Muscle layer of duodenum (tissue), 2 donors: ENCODE measurements around the gene GADD45GIP1.
"Not testable (repeated sequence)": the region's sequence is repeated elsewhere in the genome, so short reads cannot be mapped to it uniquely, and the experiment has no call there.

Experiments
- H3K27ac ChIP-seq: one replicate; pipeline ENCODE4 v1.7.0; 2013; ENCODE audit warnings: mild to moderate bottlenecking, low read length
- H3K27me3 ChIP-seq: one replicate; pipeline ENCODE4 v1.7.0; 2013; ENCODE audit warnings: low read depth, mild to moderate bottlenecking, control low read depth, low read length
- H3K36me3 ChIP-seq, 2 donors: one replicate each; pipeline ENCODE4 v1.7.0; 2013; ENCODE audit warnings: low read length in 2 of 2, control low read depth in 1 of 2, mild to moderate bottlenecking in 1 of 2; ENCODE audit not compliant: insufficient read depth in 2 of 2, control insufficient read depth in 1 of 2
- H3K4me1 ChIP-seq, 2 donors: one replicate each; pipeline ENCODE4 v1.7.0; 2013; ENCODE audit warnings: low read length in 2 of 2, mild to moderate bottlenecking in 2 of 2, control low read depth in 1 of 2, moderate library complexity in 1 of 2; ENCODE audit not compliant: insufficient read depth in 2 of 2, control insufficient read depth in 1 of 2
- H3K4me3 ChIP-seq, 2 donors: one replicate each; pipeline ENCODE4 v1.7.0; 2013; ENCODE audit warnings: low read length in 2 of 2, low read depth in 1 of 2, mild to moderate bottlenecking in 1 of 2
- H3K9me3 ChIP-seq, 2 donors: one replicate each; pipeline ENCODE4 v1.7.0; 2013; ENCODE audit warnings: low read length in 2 of 2, control low read depth in 1 of 2, mild to moderate bottlenecking in 1 of 2; ENCODE audit not compliant: control insufficient read depth in 1 of 2
- donor health status: healthy.

Gene GADD45GIP1

DNA sequence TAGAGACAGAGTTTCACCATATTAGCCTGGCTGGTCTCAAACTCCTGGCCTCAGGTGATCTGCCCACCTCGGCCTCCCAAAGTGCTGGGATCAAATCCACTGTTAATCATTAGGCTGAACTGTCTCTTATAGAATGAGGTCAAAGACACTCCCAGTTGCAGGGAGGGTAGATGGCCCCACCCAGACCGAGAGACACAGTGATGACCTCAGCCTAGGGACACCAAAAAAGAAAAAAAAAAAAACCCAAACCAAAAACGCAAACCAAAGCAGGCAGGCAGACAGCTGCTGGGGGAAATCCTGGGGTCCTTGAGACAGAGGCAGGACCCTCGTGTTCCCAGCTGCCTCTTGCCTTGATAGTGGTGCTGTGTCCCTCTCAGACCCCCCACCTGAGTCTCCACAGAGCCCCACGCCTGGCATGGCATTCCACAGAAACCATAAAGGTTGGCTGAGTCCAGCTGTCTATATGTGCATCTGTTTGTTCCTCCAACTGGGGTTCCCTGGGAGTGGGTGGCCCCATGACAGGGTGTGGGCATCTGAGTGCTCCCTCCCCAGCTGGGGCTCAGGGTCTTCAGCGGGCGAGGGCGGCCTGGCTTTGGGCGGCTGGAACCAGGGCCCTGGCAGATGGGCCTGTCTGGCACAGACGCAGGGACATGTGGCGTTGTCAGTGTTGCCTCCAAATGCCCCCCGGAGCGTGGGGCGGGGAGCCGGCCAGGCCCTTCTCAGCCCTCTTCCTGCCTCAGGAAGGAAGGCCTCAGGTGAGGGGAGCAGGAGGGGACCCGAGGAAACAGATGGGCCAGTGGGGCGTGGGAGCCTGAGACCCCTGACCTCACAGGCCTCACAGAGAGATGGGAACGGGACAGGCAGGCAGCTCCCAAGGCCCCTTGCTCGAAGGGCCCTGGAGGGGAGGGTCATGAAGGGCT, 17.5 kb upstream of the GADD45GIP1 start:
- H3K27me3 ChIP-seq = no peaks in the 10 kb centered on the region
- no peak overlapping the region for H3K27ac ChIP-seq
- no peaks in the 10 kb centered on the region for H3K4me1 ChIP-seq
- no peaks in the 10 kb centered on the region for H3K9me3 ChIP-seq
- H3K36me3 ChIP-seq = no peaks in the 10 kb centered on the region
- H3K4me3 ChIP-seq = no peak overlapping the region

DNA sequence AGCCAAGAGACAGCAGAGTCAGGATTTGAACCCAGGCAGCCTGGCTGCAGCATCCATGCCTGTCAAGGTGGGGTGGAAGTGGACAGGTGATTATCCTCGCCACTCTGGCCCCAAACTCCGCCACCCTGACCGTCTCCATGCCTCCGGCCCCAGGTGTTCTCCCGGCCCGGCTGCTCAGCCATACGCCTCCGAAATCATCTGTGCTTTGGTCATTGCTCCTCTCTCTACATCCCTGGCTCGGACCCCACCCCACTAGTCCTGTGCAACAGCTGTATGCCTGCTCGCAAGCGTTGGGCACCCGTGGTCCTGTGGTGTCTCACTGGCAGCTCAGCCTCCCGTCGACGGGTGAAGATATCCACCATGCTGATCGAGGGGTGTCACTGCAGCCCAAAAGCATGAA, 16.2 kb upstream of the GADD45GIP1 start:
- no peaks in the 10 kb centered on the region for H3K4me1 ChIP-seq
- H3K27ac ChIP-seq = no peak overlapping the region
- H3K27me3 ChIP-seq = no peaks in the 10 kb centered on the region
- no peak overlapping the region for H3K4me3 ChIP-seq
- H3K9me3 ChIP-seq = no peaks in the 10 kb centered on the region
- H3K36me3 ChIP-seq = no peaks in the 10 kb centered on the region

DNA sequence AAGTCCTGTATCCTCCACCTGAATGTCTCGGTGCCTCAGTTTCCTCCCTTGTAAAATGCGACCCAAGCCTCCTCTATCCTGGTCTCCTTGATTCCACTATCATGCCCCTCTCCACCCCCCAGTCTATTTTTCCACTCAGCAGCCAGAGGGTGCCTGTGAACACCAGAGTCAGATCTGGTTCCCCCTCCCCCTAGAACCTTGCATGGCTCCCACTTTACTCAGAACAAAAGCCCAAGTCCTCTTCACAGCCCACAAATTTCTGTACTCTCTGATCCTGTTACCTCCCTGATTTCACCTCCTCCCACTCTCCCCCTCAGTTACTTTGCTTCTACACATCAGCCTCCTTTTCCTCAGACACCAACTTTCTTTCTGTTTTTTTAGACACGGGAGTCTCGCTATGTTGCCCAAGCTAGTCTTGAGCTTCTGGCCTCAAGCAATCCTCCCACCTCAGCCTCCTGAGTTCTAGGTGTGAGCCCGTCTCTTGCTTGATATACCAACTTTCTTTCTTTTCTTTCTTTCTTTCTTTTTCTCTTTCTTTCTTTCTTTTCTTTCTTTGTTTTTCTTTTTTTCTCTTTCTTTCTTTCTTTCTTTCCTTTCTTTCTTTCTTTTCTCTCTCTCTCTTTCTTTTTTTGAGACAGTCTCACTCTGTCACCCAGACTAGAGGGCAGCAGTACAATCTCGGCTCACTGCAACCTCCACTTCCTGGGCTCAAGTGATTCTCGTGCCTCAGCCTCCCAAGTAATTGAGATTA, 13.2 kb upstream of the GADD45GIP1 start:
- Histone ChIP-seq H3K4me3 (no peak overlapping the region), H3K27ac (no peak overlapping the region), H3K36me3 (no peaks in the 10 kb centered on the region), H3K9me3 (no peaks in the 10 kb centered on the region), H3K4me1 (peaks cover 0 to 4% of the 10 kb centered on the region in 2 donors), H3K27me3 (no peaks in the 10 kb centered on the region)

DNA sequence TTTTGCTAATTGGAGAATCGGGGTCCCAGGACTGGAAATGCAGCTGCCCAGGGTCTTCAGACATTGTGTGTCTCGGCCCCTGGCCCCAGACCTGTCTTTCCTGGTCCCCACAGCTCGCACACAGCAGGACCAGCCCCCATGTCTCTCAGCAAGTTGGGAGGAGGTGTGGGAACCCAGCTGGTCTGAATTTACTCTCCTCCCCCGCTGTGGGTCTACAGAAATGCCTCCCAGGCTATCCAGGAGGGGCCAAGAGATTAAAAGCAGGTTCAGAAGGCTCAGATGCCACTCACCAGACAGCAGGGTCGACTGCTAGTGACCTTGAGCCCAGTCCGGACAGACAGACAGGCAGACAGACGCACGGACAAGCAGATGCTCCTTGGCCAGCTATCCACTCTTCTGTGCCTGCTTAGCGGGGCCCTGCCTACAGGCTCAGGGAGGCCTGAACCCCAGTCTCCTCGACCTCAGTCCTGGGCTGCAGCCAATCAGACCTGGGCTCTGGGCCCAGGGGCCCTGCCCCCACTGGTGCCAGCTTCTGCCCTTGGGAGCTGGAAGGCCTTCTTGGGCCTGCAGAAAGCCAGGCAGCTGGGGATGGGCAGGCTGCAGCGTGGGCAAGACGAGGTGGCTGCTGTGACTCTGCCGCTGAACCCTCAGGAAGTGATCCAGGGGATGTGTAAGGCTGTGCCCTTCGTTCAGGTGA, 12.4 kb upstream of the GADD45GIP1 start, which contains the start of gene DAND5:
TSS of gene DAND5 (plus strand) at position 285 of the 697 bp plus-strand sequence. CDS start at position 370, 85 bp downstream.
- no peak within 1 kb of the TSS for H3K27ac ChIP-seq

DNA sequence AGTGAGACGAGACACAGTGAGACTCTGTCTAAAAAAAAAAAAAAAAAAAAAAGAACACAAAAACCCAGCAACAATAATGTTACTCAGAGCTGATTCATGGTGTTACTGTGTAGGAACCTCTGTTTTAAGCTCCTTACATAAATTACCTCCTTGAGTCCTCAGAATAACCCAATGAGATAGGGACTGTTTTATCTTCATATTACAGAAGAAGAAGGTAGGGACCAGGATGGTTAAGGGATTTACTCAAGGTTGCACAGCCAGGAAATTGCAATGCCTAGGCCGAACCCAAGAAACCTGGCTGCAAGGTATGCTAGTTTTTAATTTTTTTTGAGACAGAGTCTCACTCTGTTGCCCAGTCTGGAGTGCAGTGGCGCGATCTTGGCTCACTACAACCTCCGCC, 10.9 kb upstream of the GADD45GIP1 start:
- H3K4me1 ChIP-seq = peaks cover 0 to 4% of the 10 kb centered on the region in 2 donors
- H3K4me3 ChIP-seq = no peak overlapping the region
- no peaks in the 10 kb centered on the region for H3K27me3 ChIP-seq
- no peaks in the 10 kb centered on the region for H3K9me3 ChIP-seq
- H3K27ac ChIP-seq = no peak overlapping the region
- no peaks in the 10 kb centered on the region for H3K36me3 ChIP-seq

More for the DNA sequence above, 12.4 kb upstream of the GADD45GIP1 start, which contains the start of gene DAND5:
- Histone ChIP-seq H3K9me3 (no peaks in the 10 kb centered on the region), H3K27me3 (no peaks in the 10 kb centered on the region), H3K4me3 (no peak within 1 kb of the TSS), H3K36me3 (no peaks in the 10 kb centered on the region), H3K4me1 (peaks cover 0 to 4% of the 10 kb centered on the region in 2 donors)

DNA sequence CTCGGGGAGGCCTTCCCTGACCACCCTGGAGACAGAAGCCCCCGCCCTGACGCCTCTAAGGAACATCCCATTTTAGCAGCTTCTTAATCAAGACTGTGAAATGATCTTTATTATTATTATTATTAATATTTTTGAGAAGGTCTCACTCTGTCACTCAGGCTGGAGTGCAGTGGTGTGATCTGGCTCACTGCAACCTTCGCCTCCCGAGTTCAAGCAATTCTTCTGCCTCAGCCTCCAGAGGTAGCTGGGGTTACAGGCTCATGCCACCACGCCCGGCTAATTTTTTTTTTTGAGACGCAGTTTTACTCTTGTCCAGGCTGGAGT, 8.8 kb upstream of the GADD45GIP1 start:
- Histone ChIP-seq H3K4me1 (peaks cover 0 to 4% of the 10 kb centered on the region in 2 donors), H3K36me3 (no peaks in the 10 kb centered on the region), H3K27me3 (no peaks in the 10 kb centered on the region), H3K9me3 (no peaks in the 10 kb centered on the region), H3K4me3 (no peak overlapping the region), H3K27ac (no peak overlapping the region)

DNA sequence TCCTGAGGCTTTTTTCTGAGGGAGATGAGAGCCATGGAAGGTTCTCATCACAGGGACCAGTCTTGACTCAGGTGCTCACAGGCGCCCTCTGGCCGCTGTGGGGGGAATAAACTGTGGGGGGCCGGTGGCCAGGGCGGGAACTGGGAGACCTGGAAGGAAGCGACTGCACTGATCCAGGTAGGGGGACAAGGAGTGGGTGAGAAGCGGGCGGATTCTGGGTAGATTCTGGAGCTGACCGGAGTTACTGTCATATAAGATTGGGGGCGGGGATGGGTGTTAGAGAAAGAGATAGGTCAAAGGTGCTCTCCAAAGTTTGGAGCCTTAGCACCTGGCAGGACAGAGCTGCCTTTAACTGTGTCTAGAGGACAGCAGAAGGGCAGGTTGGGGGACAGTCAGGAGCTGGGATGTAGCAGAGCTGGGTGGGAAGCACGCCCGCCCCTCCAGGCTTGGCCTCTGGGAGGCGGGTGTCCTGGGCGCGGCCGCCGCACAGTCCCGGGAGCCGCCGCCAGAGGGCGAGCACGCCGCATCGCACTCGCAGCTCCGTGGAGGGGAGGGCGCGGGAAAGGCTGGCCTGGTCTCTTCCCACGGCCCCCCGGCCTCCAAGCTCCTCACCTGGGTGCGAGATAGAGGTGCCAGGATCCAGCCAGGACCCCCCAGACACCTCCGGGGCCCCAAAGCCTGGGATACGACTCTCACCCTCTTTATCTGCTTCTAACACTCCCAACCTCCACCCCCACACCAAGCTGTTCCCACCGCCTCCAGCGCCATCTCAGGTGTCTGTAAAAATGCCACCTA, 8.2 kb upstream of the GADD45GIP1 start:
- H3K9me3 ChIP-seq = no peaks in the 10 kb centered on the region
- H3K4me1 ChIP-seq = peaks cover 0 to 4% of the 10 kb centered on the region in 2 donors
- no peaks in the 10 kb centered on the region for H3K36me3 ChIP-seq
- peak overlapping the region; percentile 72 to 73 for H3K4me3 ChIP-seq
- no peaks in the 10 kb centered on the region for H3K27me3 ChIP-seq
- H3K27ac ChIP-seq = no peak overlapping the region

DNA sequence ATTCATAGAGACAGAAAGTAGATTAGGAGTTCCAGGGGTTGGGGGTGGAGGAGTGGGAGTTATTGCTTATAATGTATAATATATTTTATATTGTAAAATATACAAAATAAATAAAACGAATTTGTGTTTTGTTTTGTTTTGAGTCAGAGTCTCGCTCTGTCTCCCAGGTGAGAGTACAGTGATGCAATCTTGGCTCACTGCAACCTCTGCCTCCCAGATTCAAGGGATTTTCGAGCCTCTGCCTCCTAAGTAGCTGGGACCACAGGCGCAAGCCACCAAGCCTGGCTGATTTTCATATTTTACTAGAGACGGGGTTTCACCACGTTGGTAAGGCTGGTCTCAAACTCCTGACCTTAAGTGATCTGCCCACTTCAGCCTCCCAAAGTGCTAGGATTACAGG, 2.5 kb upstream of the GADD45GIP1 start:
- H3K36me3 ChIP-seq = peaks cover 3% of the 10 kb centered on the region in 2 donors
- no peak overlapping the region for H3K4me3 ChIP-seq
- H3K4me1 ChIP-seq = peaks cover 0 to 13% of the 10 kb centered on the region in 2 donors
- no peaks in the 10 kb centered on the region for H3K9me3 ChIP-seq
- H3K27me3 ChIP-seq = no peaks in the 10 kb centered on the region
- H3K27ac ChIP-seq = no peak overlapping the region

DNA sequence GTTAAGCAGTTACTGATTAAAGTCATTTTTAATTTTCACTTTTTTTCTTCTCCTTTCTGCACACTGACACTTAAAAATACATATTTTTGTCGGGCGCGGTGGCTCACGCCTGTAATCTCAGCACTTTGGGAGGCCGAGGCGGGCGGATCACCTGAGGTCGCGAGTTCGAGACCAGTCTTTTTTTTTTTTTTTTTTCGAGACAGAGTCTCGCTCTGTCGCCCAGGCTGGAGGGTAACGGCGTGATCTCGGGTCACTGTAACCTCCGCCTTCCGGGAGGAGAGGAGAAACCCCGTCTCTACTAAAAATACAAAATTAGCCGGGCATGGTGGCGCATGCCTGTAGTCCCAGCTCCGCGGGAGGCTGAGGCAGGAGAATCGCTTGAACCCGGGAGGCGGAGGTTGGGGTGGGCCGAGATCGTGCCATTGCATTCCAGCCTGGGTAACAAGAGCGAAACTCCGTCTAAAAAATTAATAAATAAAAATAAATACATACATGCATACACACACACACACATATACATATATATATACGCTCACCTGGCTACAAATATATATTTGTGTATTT, 448 bp upstream of the GADD45GIP1 start:
- H3K27me3 ChIP-seq, H3K9me3 ChIP-seq: not testable (repeated sequence)
- H3K27ac ChIP-seq = peak overlapping the region; percentile 51
- H3K4me3 ChIP-seq = peak overlapping the region; percentile 74 to 94
- H3K36me3 ChIP-seq = peaks cover 9 to 18% of the 10 kb centered on the region in 2 donors
- H3K4me1 ChIP-seq = peaks cover 0 to 28% of the 10 kb centered on the region in 2 donors

DNA sequence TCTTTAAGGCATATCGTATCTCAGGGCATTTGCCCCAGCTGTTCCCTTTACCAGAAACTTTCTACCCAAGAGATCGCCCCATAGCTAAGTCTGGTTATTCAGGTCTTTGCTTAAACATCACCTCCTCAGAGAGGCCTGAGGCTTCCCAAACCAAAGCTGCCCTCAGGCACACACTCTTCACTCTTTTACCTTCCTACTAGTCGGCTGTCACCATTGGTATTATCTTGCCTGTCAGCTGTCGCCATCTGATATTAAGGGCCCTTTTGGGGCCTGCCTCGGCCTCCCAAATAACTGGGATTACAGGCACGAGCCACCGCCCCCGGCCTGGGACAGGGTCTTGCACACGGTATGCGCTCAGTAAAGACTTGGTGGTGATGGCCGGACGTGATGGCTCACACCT, 1.0 kb downstream of the GADD45GIP1 start:
- peaks cover 0 to 30% of the 10 kb centered on the region in 2 donors for H3K4me1 ChIP-seq
- H3K4me3 ChIP-seq = peak overlapping the region; percentile 74 to 94
- no peak overlapping the region for H3K27ac ChIP-seq
- H3K9me3 ChIP-seq = no peaks in the 10 kb centered on the region
- H3K27me3 ChIP-seq = no peaks in the 10 kb centered on the region
- peaks cover 9 to 31% of the 10 kb centered on the region in 2 donors for H3K36me3 ChIP-seq
